HG03342 (cell line): ENCODE results near the gene OGDH.
"Not testable (repeated sequence)": the region's sequence is repeated elsewhere in the genome, so short reads cannot be mapped to it uniquely, and the experiment has no call there.

Experiments
- ATAC-seq: cut with Tn5 transposase; IDR thresholded peaks from one replicate; pipeline ENCODE4 v1.9.1; 2021; ENCODE audit warnings: mild to moderate bottlenecking, moderate library complexity; ENCODE audit not compliant: unreplicated experiment

The OGDH gene

GRCh38 chr7:44703391-44703790 is 97.0 kb downstream of the OGDH start:
- ATAC-seq: not testable (repeated sequence)

- ATAC-seq: no peak
Observed at GRCh38 chr7:44703921-44704320, 97.5 kb downstream of the OGDH start.

- no peak for ATAC-seq
Observed at GRCh38 chr7:44705434-44705833, 99.0 kb downstream of the OGDH start.

GRCh38 chr7:44706788-44707557 is 100.5 kb downstream of the OGDH start:
- ATAC-seq: no peak

DNA sequence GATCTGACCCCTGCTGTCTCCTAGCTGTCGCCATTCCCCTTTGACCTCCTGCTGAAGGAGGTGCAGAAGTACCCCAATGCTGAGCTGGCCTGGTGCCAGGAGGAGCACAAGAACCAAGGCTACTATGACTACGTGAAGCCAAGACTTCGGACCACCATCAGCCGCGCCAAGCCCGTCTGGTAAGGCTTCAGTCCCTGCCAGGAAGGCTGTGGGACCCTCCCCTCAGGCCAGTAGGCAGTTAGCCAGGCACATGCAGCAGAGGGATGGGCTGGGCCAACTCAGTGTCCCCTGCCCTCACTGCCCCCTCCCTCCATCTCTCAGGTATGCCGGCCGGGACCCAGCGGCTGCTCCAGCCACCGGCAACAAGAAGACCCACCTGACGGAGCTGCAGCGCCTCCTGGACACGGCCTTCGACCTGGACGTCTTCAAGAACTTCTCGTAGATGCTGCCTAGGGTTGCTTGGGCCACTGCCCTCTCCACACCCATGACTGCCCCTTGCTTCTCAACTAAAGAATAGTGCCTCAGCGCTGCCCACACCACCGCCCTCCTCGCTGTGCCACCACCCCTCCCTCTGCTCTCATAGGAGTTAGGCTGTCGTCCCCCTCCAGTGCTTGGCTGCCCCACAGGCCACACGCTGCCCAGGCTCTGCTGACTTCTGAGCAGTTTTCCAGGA is 101.3 kb downstream of the OGDH start:
- ATAC-seq: no peak

- ATAC-seq: no peak
Observed at GRCh38 chr7:44709011-44709915, 102.8 kb downstream of the OGDH start.

DNA sequence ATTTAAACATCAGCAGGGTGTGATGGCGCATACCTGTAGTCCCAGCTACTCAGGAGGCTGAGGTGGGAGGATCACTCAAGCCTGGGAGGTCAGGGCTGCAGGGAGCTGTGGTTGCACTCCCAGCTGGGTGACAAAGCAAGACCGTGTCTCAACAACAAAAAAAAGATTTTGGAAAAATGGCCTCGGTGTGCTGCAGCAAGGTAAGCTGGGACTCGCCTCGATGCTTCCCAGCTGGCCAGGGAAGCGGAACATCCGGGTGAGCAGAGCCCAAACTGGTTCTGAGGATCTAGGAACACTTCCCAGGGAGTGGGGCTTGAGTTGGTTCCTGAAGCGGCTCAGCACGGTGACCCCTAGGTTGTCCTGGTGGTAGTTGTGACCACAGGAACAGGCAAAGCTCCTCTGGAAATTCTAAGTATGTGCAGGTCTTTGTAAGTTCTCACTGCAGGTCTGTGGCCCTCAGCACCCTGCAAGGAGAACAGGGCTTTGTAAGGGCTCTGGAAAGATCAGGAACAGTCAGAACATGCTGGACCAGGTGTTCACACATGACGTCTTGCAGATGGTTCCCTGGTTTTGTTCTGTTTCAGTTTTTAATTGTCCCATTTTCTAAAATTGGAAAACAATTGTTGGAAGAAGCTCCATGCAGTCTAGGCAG is 103.6 kb downstream of the OGDH start:
- no peak for ATAC-seq

DNA sequence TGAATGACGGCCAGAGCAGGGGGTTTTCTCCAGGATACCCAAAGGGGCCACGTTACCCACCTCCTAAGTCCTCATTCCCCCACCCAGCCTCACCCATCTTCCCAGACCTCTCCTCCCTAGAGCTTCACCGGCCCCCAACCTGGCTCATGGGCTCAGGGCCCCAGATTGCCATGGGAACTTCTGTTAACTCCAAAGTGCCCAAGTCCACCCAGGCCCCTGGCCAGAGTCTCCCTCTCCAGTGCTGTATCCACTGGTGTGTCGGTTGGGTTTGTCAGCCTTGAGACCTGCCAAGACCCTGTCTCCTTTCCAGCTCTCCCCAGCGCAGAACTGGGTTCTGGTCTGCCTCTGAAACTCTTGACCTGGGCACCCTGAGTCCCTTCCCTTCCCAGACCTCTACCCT is 105.1 kb downstream of the OGDH start:
- no peak for ATAC-seq

DNA sequence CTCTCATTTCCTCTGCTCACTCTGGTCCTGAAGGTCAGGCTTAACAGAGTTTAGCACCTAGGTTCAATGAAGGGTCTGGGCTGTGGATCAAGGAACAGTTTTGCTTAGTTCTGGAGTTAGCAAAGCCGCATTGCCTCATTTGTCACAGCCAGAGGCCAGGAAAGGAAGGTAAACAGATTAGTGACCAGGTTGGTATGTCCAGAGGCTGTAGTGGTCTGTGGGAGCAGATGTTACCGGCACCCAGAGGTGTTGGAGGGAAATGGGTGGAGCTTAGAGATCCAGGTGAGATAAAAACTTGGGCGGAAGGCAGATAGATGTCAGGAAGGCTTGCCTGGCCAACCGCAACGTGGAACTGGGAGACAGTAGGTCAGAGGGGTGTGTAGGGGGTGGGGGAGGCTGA is 105.6 kb downstream of the OGDH start:
- no peak for ATAC-seq

DNA sequence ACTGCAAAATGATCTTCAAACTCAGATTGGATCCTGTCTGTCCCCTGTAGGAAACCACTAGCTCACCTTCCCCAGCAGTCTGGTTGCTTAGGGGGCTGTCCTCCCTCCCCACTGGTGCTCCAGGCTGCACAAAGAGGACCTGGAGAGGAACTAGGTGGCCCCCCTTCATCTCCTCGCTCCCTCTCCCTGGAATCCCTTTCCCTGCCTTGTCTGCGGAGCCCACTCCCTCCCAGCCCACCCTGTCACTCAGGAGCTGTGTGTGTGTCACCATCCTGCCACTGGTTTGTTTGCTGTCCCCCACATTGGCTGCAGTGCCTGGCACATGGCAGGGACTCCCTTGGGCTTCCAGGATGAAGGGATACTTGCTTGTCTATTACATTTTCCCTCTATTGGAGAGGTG is 106.7 kb downstream of the OGDH start:
- ATAC-seq: no peak

DNA sequence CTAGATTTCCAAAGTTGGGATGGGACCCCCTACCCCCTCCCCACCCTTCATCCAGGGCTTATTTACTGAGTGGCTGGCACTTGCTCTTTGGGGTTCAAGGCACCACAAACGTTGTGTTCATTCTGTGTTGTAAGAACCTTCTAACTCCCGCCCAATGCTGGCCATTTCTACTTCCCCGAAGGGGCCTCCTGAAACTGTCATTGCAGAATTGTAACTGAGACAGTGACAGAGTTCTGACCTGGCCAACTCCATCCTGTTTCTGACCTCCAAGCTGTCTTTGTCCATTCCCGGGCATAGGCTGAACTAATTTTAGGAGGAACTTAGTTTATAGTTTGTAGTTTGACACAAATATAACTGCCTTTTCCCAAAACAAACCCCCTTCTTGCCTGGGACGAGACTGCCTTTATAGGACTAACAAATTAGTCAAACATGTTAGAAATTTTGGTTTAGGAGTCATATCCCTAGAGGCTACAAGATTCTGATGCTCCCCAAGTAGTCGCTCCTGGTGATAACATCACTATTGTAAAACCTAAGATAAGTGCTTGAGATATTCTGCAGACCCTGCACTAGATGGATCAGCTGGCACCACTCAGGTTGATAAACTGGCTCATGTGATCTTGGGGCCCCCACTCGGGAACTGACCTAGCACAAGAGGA is 107.4 kb downstream of the OGDH start:
- ATAC-seq: no peak

- ATAC-seq: no peak
Observed at GRCh38 chr7:44716205-44716604, 109.8 kb downstream of the OGDH start.

- ATAC-seq: no peak
Observed at GRCh38 chr7:44720301-44720700, 113.9 kb downstream of the OGDH start.

GRCh38 chr7:44724276-44724675 is 117.8 kb downstream of the OGDH start:
- ATAC-seq: no peak

DNA sequence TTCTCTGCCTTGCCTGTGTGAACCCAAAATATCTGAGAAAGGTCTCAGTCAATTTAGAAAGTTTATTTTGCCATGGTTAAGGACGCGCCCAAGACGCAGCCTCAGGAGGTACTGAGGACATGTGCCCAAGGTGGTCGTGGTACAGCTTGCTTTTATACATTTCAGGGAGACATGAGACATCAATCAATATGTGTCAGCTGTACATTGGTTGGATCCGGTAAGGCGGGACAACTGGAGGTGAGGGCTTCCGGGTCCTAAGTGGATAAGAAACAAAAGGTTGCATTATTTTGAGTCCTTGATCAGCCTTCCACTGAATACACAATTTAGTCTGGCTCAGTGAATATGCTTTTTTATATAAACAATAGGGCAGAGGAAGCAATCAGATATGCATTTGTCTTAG is 119.8 kb downstream of the OGDH start:
- not testable (repeated sequence) for ATAC-seq

DNA sequence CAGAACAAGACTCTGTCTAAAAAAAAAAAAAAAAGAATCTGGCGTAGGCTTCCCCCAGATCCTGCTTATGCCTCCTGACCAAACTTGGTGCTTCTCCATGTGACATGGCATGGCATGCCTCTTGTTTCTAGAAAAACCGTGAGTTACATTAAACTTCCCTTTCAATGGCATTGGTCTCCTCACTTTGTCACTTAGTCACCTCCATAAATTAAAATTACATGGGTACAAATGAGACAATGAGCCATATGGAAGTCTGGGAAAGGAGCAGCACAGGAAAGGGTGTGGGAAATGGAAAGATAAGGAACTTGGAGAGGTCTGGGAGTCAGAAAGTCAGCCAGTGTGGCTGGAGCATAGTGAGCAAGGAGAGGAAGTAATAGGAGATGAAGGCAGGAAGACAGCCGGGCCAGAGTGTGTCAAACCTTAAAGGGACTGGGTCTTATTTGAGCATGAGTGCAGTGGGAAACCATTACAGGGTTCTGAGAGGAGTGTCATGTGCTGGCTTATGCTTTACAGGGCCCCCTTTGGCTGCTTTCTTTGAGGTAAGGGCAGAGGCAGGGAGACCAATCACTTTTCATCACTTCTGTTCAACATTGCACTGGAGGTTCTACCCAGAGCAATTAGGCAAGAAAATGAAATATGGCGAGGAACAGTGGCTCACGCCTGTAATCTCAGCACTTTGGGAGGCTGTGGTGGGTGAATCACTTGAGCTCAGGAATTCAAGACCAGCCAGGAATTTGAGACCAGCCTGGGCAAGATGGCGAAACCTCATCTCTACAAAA is 120.9 kb downstream of the OGDH start:
- ATAC-seq: no peak

DNA sequence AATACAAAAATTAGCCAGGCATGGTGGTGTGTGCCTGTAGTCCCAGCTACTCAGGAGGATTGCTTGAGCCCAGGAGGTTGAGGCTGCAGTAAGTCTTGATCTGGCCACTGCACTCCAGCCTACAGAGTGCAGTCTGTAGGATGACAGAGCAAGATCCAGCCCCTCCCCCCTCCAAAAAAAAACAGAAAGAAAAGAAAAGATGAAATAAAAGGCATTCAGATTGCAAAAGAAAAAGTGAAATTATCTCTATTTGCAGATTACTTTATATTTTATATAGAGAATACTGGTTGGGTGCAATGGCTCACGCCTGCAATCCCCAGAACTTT is 121.5 kb downstream of the OGDH start:
- no peak for ATAC-seq

- no peak for ATAC-seq
Observed at GRCh38 chr7:44729949-44730590, 123.6 kb downstream of the OGDH start.

GRCh38 chr7:44732971-44733370 is 126.5 kb downstream of the OGDH start:
- ATAC-seq: not testable (repeated sequence)
